GM23338 (cell line): ENCODE measurements around the gene PEAR1. TPM values are rescaled to one million over a fixed set of nuclear protein-coding genes. Genes with fewer than 3 reads are reported as not detected.

Experiments
- ATAC-seq: fragments of 200-7000 bp; cut with Tn5 transposase; 3 replicates; pipeline ENCODE4 v1.9.1; 2020
- DNase-seq: peaks from one replicate; pipeline ENCODE4 v3.0.0-alpha.2; 2015; ENCODE audit warnings: low spot score
- H2AFZ ChIP-seq: fragments of 200-600 bp; sonication (generic); 2 replicates; pipeline ENCODE4 v1.8.0; 2016; ENCODE audit warnings: antibody characterized with exemption, mild to moderate bottlenecking, moderate library complexity
- H3F3A ChIP-seq: fragments of 200-600 bp; sonication (generic); replicated peaks from 2 replicates; pipeline ENCODE4 v1.8.0; 2017; ENCODE audit warnings: antibody characterized with exemption, mixed run types, low read depth
- H3K27ac ChIP-seq: fragments of 200-600 bp; sonication (generic); 2 replicates; pipeline ENCODE4 v1.6.1; 2016; ENCODE audit warnings: low read depth
- H3K27me3 ChIP-seq: fragments of 200-600 bp; sonication (generic); 2 replicates; pipeline ENCODE4 v1.8.0; 2016; ENCODE audit warnings: mild to moderate bottlenecking, mixed run types, moderate library complexity; ENCODE audit not compliant: insufficient read depth
- H3K36me3 ChIP-seq: fragments of 200-600 bp; sonication (generic); 2 replicates; pipeline ENCODE4 v1.8.0; 2016; ENCODE audit warnings: mild to moderate bottlenecking; ENCODE audit not compliant: insufficient read depth
- H3K4me1 ChIP-seq: fragments of 200-600 bp; sonication (generic); 2 replicates; pipeline ENCODE4 v1.8.0; 2016; ENCODE audit warnings: mild to moderate bottlenecking, moderate library complexity; ENCODE audit not compliant: insufficient read depth
- H3K4me2 ChIP-seq: fragments of 200-600 bp; sonication (generic); 2 replicates; pipeline ENCODE4 v1.7.1; 2017; ENCODE audit warnings: mixed run types
- H3K4me3 ChIP-seq: fragments of 200-600 bp; sonication (generic); 2 replicates; pipeline ENCODE4 v1.6.1; 2016; ENCODE audit warnings: mixed run types
- H3K79me2 ChIP-seq: fragments of 200-600 bp; sonication (generic); replicated peaks from 2 replicates; pipeline ENCODE4 v1.8.0; 2017; ENCODE audit warnings: mild to moderate bottlenecking; ENCODE audit not compliant: insufficient read depth
- H3K9me2 ChIP-seq: fragments of 200-600 bp; sonication (generic); 2 replicates; pipeline ENCODE4 v1.8.0; 2017; ENCODE audit not compliant: insufficient read depth
- H4K20me1 ChIP-seq: fragments of 200-600 bp; sonication (generic); replicated peaks from 2 replicates; pipeline ENCODE4 v1.8.0; 2017; ENCODE audit warnings: mild to moderate bottlenecking; ENCODE audit not compliant: insufficient read depth
- H3K27ac Mint-ChIP-seq: 2 replicates; pipeline ENCODE4 v1.8.0; 2020; ENCODE audit warnings: inconsistent platforms, mild to moderate bottlenecking, moderate library complexity, mixed read lengths
- H3K27me3 Mint-ChIP-seq: 3 replicates; pipeline ENCODE4 v1.8.0; 2022; ENCODE audit warnings: low read depth, mild to moderate bottlenecking, moderate library complexity, mixed read lengths, inconsistent platforms; ENCODE audit not compliant: insufficient read depth, poor library complexity
- H3K36me3 Mint-ChIP-seq: 3 replicates; pipeline ENCODE4 v1.8.0; 2021; ENCODE audit warnings: low read depth, mild to moderate bottlenecking, inconsistent platforms, moderate library complexity, mixed read lengths
- H3K4me1 Mint-ChIP-seq: 3 replicates; pipeline ENCODE4 v1.8.0; 2020; ENCODE audit warnings: mild to moderate bottlenecking, inconsistent platforms, mixed read lengths
- H3K4me3 Mint-ChIP-seq: 3 replicates; pipeline ENCODE4 v1.8.0; 2021; ENCODE audit warnings: moderate library complexity, mild to moderate bottlenecking, inconsistent platforms, mixed read lengths
- H3K9me3 Mint-ChIP-seq: 3 replicates; pipeline ENCODE4 v1.8.0; 2020; ENCODE audit warnings: moderate library complexity, mild to moderate bottlenecking, inconsistent platforms, mixed read lengths
- CREB1 ChIP-seq: fragments of 250-450 bp; sonication (Bioruptor Pico); IDR thresholded peaks from 2 replicates; pipeline ENCODE4 v1.5.0; 2020; ENCODE audit warnings: low read depth, mild to moderate bottlenecking, moderate library complexity
- EZH2 ChIP-seq: fragments of 200-600 bp; sonication (generic); IDR thresholded peaks from one replicate; pipeline ENCODE4 v1.8.0; 2017; ENCODE audit warnings: antibody characterized with exemption, mild to moderate bottlenecking, low read depth; ENCODE audit not compliant: unreplicated experiment
- EZH2phosphoT487 ChIP-seq: fragments of 200-600 bp; sonication (generic); IDR thresholded peaks from one replicate; pipeline ENCODE4 v1.8.1; 2018; ENCODE audit warnings: antibody characterized with exemption; ENCODE audit not compliant: unreplicated experiment
- NANOG ChIP-seq: IDR thresholded peaks from 2 replicates; pipeline ENCODE4 v1.6.1; 2016; ENCODE audit warnings: antibody characterized with exemption, borderline replicate concordance
- STAT1 ChIP-seq: IDR thresholded peaks from one replicate; pipeline ENCODE4 v1.6.1; 2016; ENCODE audit warnings: antibody characterized with exemption; ENCODE audit not compliant: unreplicated experiment
- polyA plus RNA-seq: library from polyadenylated mRNA; unstranded; fragments of >200 nt; fragmentation: Nextera tagmentation; extraction: Ambion mirVana; gene quantifications from 2 replicates; pipeline ENCODE4 v1.2.1, GENCODE V29; 2016
- total RNA-seq: library from RNA; depleted of rRNA; stranded (reverse); fragments of >200 nt; shearing (Covaris generic); gene quantifications from 2 replicates; pipeline ENCODE4 v1.2.3, GENCODE V29; 2014
- TF ChIP-seq, protein P1 (sequence below): fragments of 250-450 bp; sonication (Bioruptor Pico); IDR thresholded peaks from 2 replicates; pipeline ENCODE4 v1.5.0; 2020; ENCODE audit warnings: mild to moderate bottlenecking, moderate library complexity

Gene PEAR1
- total and polyA plus RNA-seq, 2 experiments from 2014 or later, result 0.28 to 0.47 TPM

- Mint-ChIP-seq H3K27ac (no peak overlapping the region), H3K4me1 (peaks cover 25% of the 10 kb centered on the region), H3K4me3 (peak overlapping the region; percentile 83), H3K9me3 (peaks cover 3% of the 10 kb centered on the region; the same call in 2 of the 3 replicates), H3K27me3 (peaks cover 76% of the 10 kb centered on the region), H3K36me3 (no peaks in the 10 kb centered on the region)
- H3K79me2 ChIP-seq, result no peaks in the 10 kb centered on the region
- peaks cover 5% of the 10 kb centered on the region; the same call in 1 of the 2 replicates for H4K20me1 ChIP-seq
- peak overlapping the region; percentile 93 for H3K4me2 ChIP-seq
- peak overlapping the region; percentile 82 for H3K4me3 ChIP-seq
- H3K27ac ChIP-seq, result no peak overlapping the region
- no peaks in the 10 kb centered on the region for H3K36me3 ChIP-seq
- peaks cover 99% of the 10 kb centered on the region for H3K27me3 ChIP-seq
- peaks cover 12% of the 10 kb centered on the region; the same call in 1 of the 2 replicates for H3K4me1 ChIP-seq
- ATAC-seq, result peak; percentile 35
- peak; percentile 55 for DNase-seq
- no peaks in the 10 kb centered on the region for H3K9me2 ChIP-seq
- 0 out of 2 replicates have a peak, but pooled peaks cover 3% of the 10 kb centered on the region for H3F3A ChIP-seq
- TF ChIP-seq EZH2phosphoT487 (no peak), EZH2 (peak; percentile 19), STAT1 (no peak), NANOG (no peak), CREB1 (CRISPR knock-in tag) (no peak)
- TF ChIP-seq, protein P1, sequence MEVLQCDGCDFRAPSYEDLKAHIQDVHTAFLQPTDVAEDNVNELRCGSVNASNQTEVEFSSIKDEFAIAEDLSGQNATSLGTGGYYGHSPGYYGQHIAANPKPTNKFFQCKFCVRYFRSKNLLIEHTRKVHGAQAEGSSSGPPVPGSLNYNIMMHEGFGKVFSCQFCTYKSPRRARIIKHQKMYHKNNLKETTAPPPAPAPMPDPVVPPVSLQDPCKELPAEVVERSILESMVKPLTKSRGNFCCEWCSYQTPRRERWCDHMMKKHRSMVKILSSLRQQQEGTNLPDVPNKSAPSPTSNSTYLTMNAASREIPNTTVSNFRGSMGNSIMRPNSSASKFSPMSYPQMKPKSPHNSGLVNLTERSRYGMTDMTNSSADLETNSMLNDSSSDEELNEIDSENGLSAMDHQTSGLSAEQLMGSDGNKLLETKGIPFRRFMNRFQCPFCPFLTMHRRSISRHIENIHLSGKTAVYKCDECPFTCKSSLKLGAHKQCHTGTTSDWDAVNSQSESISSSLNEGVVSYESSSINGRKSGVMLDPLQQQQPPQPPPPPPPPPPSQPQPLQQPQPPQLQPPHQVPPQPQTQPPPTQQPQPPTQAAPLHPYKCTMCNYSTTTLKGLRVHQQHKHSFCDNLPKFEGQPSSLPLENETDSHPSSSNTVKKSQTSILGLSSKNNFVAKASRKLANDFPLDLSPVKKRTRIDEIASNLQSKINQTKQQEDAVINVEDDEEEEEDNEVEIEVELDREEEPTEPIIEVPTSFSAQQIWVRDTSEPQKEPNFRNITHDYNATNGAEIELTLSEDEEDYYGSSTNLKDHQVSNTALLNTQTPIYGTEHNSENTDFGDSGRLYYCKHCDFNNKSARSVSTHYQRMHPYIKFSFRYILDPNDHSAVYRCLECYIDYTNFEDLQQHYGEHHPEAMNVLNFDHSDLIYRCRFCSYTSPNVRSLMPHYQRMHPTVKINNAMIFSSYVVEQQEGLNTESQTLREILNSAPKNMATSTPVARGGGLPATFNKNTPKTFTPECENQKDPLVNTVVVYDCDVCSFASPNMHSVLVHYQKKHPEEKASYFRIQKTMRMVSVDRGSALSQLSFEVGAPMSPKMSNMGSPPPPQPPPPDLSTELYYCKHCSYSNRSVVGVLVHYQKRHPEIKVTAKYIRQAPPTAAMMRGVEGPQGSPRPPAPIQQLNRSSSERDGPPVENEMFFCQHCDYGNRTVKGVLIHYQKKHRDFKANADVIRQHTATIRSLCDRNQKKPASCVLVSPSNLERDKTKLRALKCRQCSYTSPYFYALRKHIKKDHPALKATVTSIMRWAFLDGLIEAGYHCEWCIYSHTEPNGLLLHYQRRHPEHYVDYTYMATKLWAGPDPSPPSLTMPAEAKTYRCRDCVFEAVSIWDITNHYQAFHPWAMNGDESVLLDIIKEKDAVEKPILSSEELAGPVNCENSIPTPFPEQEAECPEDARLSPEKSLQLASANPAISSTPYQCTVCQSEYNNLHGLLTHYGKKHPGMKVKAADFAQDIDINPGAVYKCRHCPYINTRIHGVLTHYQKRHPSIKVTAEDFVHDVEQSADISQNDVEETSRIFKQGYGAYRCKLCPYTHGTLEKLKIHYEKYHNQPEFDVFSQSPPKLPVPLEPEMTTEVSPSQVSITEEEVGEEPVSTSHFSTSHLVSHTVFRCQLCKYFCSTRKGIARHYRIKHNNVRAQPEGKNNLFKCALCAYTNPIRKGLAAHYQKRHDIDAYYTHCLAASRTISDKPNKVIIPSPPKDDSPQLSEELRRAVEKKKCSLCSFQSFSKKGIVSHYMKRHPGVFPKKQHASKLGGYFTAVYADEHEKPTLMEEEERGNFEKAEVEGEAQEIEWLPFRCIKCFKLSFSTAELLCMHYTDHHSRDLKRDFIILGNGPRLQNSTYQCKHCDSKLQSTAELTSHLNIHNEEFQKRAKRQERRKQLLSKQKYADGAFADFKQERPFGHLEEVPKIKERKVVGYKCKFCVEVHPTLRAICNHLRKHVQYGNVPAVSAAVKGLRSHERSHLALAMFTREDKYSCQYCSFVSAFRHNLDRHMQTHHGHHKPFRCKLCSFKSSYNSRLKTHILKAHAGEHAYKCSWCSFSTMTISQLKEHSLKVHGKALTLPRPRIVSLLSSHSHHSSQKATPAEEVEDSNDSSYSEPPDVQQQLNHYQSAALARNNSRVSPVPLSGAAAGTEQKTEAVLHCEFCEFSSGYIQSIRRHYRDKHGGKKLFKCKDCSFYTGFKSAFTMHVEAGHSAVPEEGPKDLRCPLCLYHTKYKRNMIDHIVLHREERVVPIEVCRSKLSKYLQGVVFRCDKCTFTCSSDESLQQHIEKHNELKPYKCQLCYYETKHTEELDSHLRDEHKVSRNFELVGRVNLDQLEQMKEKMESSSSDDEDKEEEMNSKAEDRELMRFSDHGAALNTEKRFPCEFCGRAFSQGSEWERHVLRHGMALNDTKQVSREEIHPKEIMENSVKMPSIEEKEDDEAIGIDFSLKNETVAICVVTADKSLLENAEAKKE (CRISPR knock-in tag), result no peak
- H2AFZ ChIP-seq, result peak overlapping the region; percentile 90
Observed at GRCh38 chr1:156859523-156860112, 33.9 kb upstream of the PEAR1 start.
